Endothelial cell of umbilical vein (primary cell): ENCODE results near the gene FAM120B. TPM values are rescaled to one million over a fixed set of nuclear protein-coding genes. Genes with fewer than 3 reads are reported as not detected.

Source experiments
- BruUV-seq: library from RNA; stranded (reverse); fragments of 400-500 nt; replicated peaks from 2 replicates; lab custom pipeline; 2021; lab: Mats Ljungman, UMichigan
- CTCF ChIA-PET: fragments of 300-600, 350-600 bp; sonication (Branson Sonifier 250); formaldehyde crosslinking; loops from one replicate; lab custom pipeline; 2021; ENCODE audit warnings: antibody characterized with exemption, inconsistent platforms; lab: Charles Lee
- POLR2A ChIA-PET: fragments of 300-600, 350-600 bp; sonication (Branson Sonifier 250); formaldehyde crosslinking; loops from one replicate; lab custom pipeline; 2021; ENCODE audit warnings: antibody characterized with exemption, inconsistent platforms; lab: Charles Lee
- DNase-seq: peaks from one replicate; pipeline ENCODE4 v3.0.0-alpha.2; 2011; ENCODE audit warnings: low read depth, low spot score
- FAIRE-seq: peaks from 2 replicates; lab custom pipeline; 2011; peaks lifted over from hg19 to GRCh38; lab: Jason Lieb, UNC
- H2AFZ ChIP-seq: 2 replicates; pipeline ENCODE4 v1.6.0; 2012; ENCODE audit warnings: low read depth, low read length, control low read depth, inconsistent platforms
- H3K27ac ChIP-seq: 2 replicates; pipeline ENCODE4 v1.5.1; 2011; ENCODE audit warnings: low read depth, mild to moderate bottlenecking, control low read depth, low read length, moderate library complexity; ENCODE audit not compliant: insufficient read depth
- H3K27me3 ChIP-seq, 2 experiments: 2 replicates each; pipeline versions ENCODE4 v1.6.0 to v1.6.1; 2011; ENCODE audit warnings: low read length in 2 of 2, mixed read lengths in 1 of 2; ENCODE audit not compliant: control insufficient read depth in 2 of 2, insufficient read depth in 2 of 2
- H3K36me3 ChIP-seq, 2 experiments: 2 replicates in 1 of 2; 3 replicates in 1 of 2; pipeline ENCODE4 v1.5.1; 2011; ENCODE audit warnings: low read length in 2 of 2, mild to moderate bottlenecking in 1 of 2, moderate library complexity in 1 of 2; ENCODE audit not compliant: control insufficient read depth in 2 of 2, insufficient read depth in 2 of 2; ENCODE audit errors: extremely low read depth in 1 of 2
- H3K4me1 ChIP-seq: 3 replicates; pipeline ENCODE4 v1.5.1; 2011; ENCODE audit warnings: mild to moderate bottlenecking, low read length; ENCODE audit not compliant: control insufficient read depth, insufficient read depth; ENCODE audit errors: extremely low read depth
- H3K4me2 ChIP-seq: 2 replicates; pipeline ENCODE4 v1.6.1; 2011; ENCODE audit warnings: low read length, control low read depth, mixed read lengths; ENCODE audit not compliant: insufficient read depth
- H3K4me3 ChIP-seq, 3 experiments: fragments of 200-600 bp in 1 of 3; sonication (generic), shearing (Covaris generic) in 1 of 3; replicated peaks in 1 of 3; 2 replicates each; pipeline ENCODE4 v1.5.1; 2011 to 2016; ENCODE audit warnings: control low read depth in 3 of 3, low read length in 3 of 3, mild to moderate bottlenecking in 2 of 3, inconsistent platforms in 1 of 3, low read depth in 1 of 3, moderate library complexity in 1 of 3; ENCODE audit not compliant: insufficient read depth in 1 of 3
- H3K79me2 ChIP-seq: 2 replicates; pipeline ENCODE4 v1.6.0; 2012; ENCODE audit warnings: low read length, inconsistent platforms; ENCODE audit not compliant: control insufficient read depth, insufficient read depth
- H3K9ac ChIP-seq: replicated peaks from 2 replicates; pipeline ENCODE3; 2011; ENCODE audit warnings: low read length, control low read depth; ENCODE audit not compliant: insufficient read depth; ENCODE audit errors: extremely low read depth
- H3K9me1 ChIP-seq: replicated peaks from 3 replicates; pipeline ENCODE4 v1.6.0; 2011; ENCODE audit warnings: mild to moderate bottlenecking, low read length; ENCODE audit not compliant: control insufficient read depth, insufficient read depth; ENCODE audit errors: extremely low read depth
- H3K9me3 ChIP-seq: replicated peaks from 2 replicates; pipeline ENCODE4 v1.5.1; 2012; ENCODE audit warnings: low read length, inconsistent platforms; ENCODE audit not compliant: control insufficient read depth, insufficient read depth
- H4K20me1 ChIP-seq: replicated peaks from 2 replicates; pipeline ENCODE3; 2011; ENCODE audit warnings: mild to moderate bottlenecking, low read length; ENCODE audit not compliant: control insufficient read depth, insufficient read depth; ENCODE audit errors: extremely low read depth
- EZH2 ChIP-seq: IDR thresholded peaks from 2 replicates; pipeline ENCODE4 v1.6.1; 2012; ENCODE audit warnings: borderline replicate concordance, low read depth, mild to moderate bottlenecking, moderate library complexity, low read length, inconsistent platforms; ENCODE audit not compliant: severe bottlenecking
- FOS ChIP-seq: IDR thresholded peaks from 2 replicates; pipeline ENCODE4 v1.6.1; 2011; ENCODE audit warnings: mild to moderate bottlenecking, low read length, moderate library complexity, borderline replicate concordance; ENCODE audit not compliant: insufficient read depth
- GATA2 ChIP-seq: IDR thresholded peaks from 2 replicates; pipeline ENCODE4 v1.7.0; 2011; ENCODE audit warnings: low read depth, mild to moderate bottlenecking, moderate library complexity, mixed read lengths, low read length; ENCODE audit not compliant: insufficient read length, insufficient read depth
- JUN ChIP-seq: IDR thresholded peaks from 2 replicates; pipeline ENCODE4 v1.6.1; 2011; ENCODE audit warnings: borderline replicate concordance, low read depth; ENCODE audit not compliant: insufficient read length, insufficient read depth
- MAX ChIP-seq: IDR thresholded peaks from 2 replicates; pipeline ENCODE4 v1.6.1; 2011; ENCODE audit not compliant: insufficient read depth, insufficient read length
- MYC ChIP-seq: IDR thresholded peaks from one replicate; pipeline ENCODE4 v1.6.1; 2011; ENCODE audit warnings: mild to moderate bottlenecking, low read depth, low read length
- POLR2A ChIP-seq: IDR thresholded peaks from 2 replicates; pipeline ENCODE4 v1.6.1; 2012; ENCODE audit warnings: low read depth, mild to moderate bottlenecking, control low read depth, low read length
- POLR2AphosphoS5 ChIP-seq: IDR thresholded peaks from 2 replicates; pipeline ENCODE4 v1.6.1; 2012; ENCODE audit warnings: low read depth, mild to moderate bottlenecking, control low read depth, low read length, moderate library complexity; ENCODE audit not compliant: insufficient read depth
- dilution Hi-C: fragments of 300-500 bp; cut with MboI; formaldehyde crosslinking; loops from one replicate; pipeline ENCODE4 v1.15.0; 2019; ENCODE audit warnings: low sequenced_read_pairs; ENCODE audit not compliant: extremely low pct_ligation_motif_present
- intact Hi-C: fragments of 100-400 bp; cut with micrococcal nuclease; formaldehyde crosslinking; loops from one replicate; pipeline ENCODE4 v1.10.0; 2022
- polyA plus RNA-seq, 4 experiments: library from polyadenylated mRNA; depleted of rRNA in 3 of 4; stranded (reverse) in 3 of 4; unstranded in 1 of 4; fragments of >200 nt; gene quantifications; 2 replicates each; pipeline versions ENCODE4 v1.2.1 to v1.2.3, GENCODE V29; 2011 to 2012; ENCODE audit warnings: missing spikeins in 1 of 4
- total RNA-seq: library from RNA; stranded (reverse); gene quantifications from 2 replicates; pipeline ENCODE4 v1.2.3, GENCODE V29; 2021
- TF ChIP-seq, protein P1 (sequence below), 2 donors: IDR thresholded peaks; 1 replicate in 1 of 2; 2 replicates in 1 of 2; pipeline ENCODE4 v1.5.1; 2011; ENCODE audit warnings: low read length in 2 of 2, mild to moderate bottlenecking in 2 of 2, moderate library complexity in 2 of 2, control low read depth in 1 of 2, inconsistent platforms in 1 of 2, low read depth in 1 of 2; ENCODE audit not compliant: insufficient read depth in 1 of 2; ENCODE audit errors: extremely low read depth in 1 of 2

The FAM120B gene
- total and polyA plus RNA-seq, 2 donors (not counting 3 experiments of a cell fraction or from before 2014, with no cell fraction given), result 10.8 to 28.2 TPM

GRCh38 chr6:170385506-170385905 is 78.9 kb downstream of the FAM120B start:
- Histone ChIP-seq H3K4me1 (peaks cover 3% of the 10 kb centered on the region), H3K27me3 (no peaks in the 10 kb centered on the region), H3K36me3 (peaks cover 0 to 2% of the 10 kb centered on the region in 2 experiments), H3K4me3 (no peak overlapping the region), H3K9me1 (no peaks in the 10 kb centered on the region), H3K9ac (no peak overlapping the region), H2AFZ (no peak overlapping the region), H3K79me2 (no peaks in the 10 kb centered on the region), H3K4me2 (no peak overlapping the region), H4K20me1 (no peaks in the 10 kb centered on the region), H3K27ac (no peak overlapping the region), H3K9me3 (no peaks in the 10 kb centered on the region)
- DNase-seq (no peak), FAIRE-seq (no peak)
- ChIA-PET CTCF (interaction anchor here (1.1 to 1.7 kb wide), 3 partner anchors 8 to 12 kb away, joined by 4 to 6 read pairs (median 4); no protein-coding TSS in a partner anchor), POLR2A (no interaction called here)
- dilution Hi-C loops, result no loop called here
- BruUV-seq, result no TSS peak
- intact Hi-C loops, result no loop called here
- TF ChIP-seq EZH2, result no peak
- no peak for TF ChIP-seq MAX
- no peak for TF ChIP-seq POLR2AphosphoS5
- TF ChIP-seq, protein P1, sequence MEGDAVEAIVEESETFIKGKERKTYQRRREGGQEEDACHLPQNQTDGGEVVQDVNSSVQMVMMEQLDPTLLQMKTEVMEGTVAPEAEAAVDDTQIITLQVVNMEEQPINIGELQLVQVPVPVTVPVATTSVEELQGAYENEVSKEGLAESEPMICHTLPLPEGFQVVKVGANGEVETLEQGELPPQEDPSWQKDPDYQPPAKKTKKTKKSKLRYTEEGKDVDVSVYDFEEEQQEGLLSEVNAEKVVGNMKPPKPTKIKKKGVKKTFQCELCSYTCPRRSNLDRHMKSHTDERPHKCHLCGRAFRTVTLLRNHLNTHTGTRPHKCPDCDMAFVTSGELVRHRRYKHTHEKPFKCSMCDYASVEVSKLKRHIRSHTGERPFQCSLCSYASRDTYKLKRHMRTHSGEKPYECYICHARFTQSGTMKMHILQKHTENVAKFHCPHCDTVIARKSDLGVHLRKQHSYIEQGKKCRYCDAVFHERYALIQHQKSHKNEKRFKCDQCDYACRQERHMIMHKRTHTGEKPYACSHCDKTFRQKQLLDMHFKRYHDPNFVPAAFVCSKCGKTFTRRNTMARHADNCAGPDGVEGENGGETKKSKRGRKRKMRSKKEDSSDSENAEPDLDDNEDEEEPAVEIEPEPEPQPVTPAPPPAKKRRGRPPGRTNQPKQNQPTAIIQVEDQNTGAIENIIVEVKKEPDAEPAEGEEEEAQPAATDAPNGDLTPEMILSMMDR (IDR thresholded peaks at IDR 0.05; ENCODE audit: extremely low read depth in 1 of 2, insufficient read depth in 1 of 2, low read depth in 1 of 2, low read length in 2 of 2), result no peak
- no peak for TF ChIP-seq POLR2A
- TF ChIP-seq MYC, result no peak
- TF ChIP-seq FOS, result no peak
- TF ChIP-seq JUN, result no peak
- no peak for TF ChIP-seq GATA2
